IPS-NIHi7 (cell line): ENCODE data around the gene B4GALNT4.
"Not testable (repeated sequence)": the region's sequence is repeated elsewhere in the genome, so short reads cannot be mapped to it uniquely, and the experiment has no call there.

Source experiments
- DNase-seq: peaks from one replicate; pipeline ENCODE4 v3.0.0; 2012; ENCODE audit warnings: mixed read lengths; ENCODE audit errors: extremely low spot score

B4GALNT4 gene

DNA sequence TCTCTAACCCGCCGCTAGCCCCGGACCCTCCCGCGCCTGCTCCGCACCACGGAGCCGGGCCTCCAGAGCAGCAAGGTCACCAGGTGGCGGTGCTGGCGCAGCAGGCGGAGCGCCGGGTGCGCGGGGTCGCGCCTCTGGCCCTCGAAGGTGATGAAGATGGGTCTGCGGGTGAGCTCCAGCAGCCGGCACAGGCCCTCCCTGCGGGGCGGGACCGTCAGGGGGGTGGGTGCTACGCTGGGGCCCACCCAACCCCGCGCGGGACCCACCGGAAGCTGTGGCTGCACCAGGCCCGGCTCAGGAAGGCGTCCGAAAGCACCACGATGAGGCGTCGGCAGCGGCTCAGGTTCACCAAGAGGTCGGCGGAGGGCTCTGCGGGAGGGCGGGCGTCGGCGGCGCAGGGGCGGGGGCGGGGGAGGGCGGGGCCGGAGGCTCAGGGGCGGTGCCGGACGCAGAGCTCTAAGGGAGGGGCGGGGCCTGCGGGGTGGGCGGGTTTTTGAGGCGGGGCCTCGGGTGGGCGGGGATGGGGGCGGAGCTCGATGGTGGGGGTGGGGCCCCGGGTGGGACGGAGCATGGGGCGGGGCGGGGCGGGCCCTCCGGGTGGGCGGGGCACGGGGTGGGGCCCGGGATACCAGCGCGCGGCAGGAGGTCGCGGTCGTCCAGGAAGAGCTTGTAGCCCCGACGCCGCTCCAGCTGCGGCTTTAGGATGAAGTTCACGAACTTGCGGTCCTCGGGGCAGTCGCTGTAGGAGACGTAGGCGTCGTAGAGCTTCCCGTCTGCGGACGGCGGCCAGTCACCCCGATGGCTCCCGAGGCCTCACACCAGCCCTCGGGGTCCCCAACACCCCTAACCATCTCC is 37.7 kb downstream of the B4GALNT4 start:
- peak; percentile 93 for DNase-seq

DNA sequence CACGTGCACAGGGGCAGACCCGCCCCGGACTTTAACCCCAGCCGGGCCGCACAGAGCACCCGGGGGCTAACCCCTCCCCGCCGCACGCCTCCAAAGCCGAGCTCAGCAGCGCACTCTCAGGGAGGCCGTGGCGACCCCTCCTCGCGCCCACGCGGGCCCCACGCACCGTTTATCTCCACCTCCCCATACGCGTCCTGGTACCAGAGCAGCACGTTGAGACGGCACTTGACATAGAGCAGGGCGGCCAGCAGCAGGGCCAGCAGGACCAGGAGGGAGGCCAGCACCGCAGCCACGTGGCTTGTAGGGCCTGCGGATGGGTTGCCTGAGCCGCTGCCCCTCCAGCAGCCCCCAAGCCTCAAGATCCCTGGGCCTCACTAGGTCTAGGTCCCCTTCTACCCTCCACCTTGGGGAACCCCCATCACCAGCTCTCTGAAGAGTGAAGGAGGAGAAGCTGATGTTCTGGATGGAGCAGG is 38.4 kb downstream of the B4GALNT4 start:
- DNase-seq = no peak

DNA sequence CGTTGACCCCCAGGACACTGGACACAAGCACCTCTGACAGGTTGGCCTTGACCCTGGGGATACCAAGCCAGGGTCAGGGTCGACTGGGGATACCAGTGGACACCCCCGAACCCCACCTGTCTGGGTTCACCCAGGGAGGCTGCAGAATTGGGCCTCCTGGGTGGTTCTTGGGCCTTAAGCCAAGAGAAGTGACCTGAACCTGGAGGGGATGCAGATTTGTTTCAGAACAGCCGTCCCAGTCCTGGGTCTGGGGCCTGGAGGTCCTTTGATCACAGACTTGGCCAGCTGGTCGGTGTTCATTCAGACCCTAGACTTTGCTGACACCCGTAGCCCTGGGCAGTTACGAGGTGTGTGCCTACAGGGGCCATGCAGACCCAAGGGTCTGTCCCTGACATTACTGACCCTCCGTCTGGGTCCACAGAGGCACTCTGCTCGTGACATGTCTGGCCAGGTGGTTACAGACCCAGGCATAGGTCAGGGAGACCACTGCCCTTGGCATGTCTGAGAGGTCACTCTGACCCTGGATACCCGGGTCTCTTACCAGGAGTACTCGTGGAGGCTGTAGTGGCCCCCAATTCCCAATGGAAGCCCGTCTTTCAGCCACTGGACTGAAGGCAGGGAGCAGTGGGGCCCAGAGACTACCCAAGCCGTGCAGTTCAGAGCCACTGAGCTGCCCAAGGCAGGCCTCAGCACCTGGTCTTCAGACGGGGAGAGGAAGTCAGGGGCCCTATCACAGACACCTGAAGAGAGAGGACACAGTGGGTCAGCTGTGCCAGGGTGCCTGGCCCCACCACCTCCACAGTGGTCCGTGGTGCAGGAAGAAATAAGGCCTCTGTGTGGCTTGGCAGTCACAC is 39.1 kb downstream of the B4GALNT4 start:
- DNase-seq = no peak

DNA sequence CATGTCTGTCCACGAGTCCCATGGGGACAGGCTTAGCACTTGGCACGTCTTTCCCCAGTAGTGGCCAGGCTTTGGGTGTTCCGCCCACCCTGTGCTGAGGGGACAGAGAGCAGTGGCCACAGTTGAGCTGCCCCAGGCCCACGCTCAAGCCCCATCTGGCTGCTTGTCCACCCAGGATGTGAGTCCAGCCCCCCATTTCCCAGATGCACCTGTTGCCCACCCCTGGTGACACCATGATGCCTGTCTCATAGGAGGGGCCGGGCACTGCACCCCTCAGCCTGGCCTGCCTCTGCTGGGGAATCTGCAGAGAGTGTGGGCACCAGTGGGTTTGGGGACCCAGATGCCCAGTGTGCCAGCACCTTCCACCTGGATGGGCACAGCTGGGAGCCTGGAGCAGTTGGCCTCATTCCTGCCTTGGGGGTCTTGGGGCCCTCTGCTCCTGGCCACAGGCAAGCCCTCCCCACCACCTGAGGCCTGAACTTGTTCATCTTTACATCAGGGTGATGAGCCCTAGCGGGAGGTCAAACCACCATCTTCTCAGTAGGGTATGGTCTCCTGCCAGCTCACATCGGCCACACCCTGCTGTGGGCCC is 39.8 kb downstream of the B4GALNT4 start:
- DNase-seq = no peak

DNA sequence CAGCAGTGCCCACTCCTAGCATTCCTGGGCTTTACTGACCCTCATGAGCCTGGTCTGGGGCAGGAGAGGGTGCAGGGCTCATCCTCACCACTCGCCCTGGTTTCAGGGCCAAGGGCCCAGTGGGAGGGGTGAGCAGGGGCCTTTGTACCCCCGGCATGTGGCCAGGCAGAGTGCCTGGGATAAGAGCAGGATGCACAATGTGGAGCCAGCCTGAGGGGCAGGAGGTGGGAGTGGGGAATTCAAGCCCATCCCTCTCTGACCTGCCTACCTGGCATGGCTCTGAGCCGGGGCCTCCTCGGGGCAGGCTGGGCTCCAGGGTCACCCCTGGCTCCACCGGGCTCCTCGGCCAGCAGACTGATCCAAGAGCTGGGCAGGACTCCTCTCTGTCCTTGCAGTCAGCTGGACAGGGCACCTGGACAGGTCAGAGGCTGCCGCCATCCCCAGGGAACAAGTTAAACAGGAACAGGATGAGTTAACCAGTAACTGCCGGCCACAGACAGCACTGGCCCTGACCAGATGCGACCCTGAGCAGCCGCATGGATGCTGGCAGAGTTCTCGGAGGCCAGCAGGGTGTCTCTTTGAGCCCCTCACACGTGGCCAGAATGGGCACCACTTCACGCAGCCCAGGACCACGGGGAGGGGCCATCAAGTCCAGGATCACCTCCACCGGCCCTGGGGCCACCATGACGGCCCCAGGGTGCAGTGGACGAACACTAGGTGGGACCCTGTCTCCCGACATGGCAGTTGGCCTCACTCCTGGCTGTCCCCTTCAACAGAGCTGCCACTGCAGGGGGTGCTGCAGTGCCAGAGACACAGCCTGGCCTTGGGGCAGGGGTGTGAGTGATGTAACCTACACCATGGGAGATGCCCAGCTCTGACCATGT is 40.5 kb downstream of the B4GALNT4 start:
- DNase-seq = no peak

DNA sequence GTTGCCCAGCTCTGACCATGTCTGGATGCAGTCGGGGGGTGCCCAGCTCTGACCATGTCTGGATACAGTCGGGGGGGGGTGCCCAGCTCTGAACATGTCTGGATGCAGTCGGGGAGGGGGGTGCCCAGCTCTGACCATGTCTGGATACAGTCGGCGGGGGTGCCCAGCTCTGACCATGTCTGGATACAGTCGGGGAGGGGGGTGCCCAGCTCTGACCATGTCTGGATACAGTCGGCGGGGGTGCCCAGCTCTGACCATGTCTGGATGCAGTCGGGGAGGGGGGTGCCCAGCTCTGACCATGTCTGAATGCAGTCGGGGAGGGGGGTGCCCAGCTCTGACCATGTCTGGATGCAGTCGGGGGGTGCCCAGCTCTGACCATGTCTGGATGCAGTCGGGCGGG is 41.4 kb downstream of the B4GALNT4 start:
- not testable (repeated sequence) for DNase-seq

DNA sequence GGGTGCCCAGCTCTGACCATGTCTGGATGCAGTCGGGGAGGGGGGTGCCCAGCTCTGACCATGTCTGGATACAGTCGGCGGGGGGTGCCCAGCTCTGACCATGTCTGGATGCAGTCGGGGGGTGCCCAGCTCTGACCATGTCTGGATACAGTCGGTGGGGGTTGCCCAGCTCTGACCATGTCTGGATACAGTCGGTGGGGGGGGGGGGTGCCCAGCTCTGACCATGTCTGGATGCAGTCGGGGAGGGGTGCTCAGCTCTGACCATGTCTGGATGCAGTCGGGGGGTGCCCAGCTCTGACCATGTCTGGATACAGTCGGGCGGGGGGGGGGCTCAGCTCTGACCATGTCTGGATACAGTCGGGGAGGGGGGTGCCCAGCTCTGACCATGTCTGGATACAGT is 42.2 kb downstream of the B4GALNT4 start:
- not testable (repeated sequence) for DNase-seq

DNA sequence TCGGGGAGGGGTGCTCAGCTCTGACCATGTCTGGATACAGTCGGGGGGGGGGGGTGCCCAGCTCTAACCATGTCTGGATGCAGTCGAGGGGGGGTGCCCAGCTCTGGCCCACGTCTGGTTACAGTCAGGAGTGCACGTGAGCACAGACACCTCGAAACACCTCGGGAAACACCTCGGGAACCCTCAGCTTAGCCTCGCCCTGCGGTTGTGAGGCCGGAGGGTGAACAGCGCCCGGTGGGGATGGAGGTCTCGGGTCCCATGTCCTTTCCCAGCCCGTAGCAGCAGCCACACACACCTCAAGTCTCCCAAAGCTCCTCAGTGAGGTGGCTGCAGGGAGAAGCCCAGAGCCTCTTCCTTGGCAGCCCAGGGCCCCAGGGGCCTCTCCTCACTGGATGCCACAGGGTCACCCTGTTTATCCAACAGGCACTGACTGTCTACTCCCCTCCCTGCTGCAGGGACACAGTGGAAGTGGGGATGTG is 43.4 kb downstream of the B4GALNT4 start:
- no peak for DNase-seq

DNA sequence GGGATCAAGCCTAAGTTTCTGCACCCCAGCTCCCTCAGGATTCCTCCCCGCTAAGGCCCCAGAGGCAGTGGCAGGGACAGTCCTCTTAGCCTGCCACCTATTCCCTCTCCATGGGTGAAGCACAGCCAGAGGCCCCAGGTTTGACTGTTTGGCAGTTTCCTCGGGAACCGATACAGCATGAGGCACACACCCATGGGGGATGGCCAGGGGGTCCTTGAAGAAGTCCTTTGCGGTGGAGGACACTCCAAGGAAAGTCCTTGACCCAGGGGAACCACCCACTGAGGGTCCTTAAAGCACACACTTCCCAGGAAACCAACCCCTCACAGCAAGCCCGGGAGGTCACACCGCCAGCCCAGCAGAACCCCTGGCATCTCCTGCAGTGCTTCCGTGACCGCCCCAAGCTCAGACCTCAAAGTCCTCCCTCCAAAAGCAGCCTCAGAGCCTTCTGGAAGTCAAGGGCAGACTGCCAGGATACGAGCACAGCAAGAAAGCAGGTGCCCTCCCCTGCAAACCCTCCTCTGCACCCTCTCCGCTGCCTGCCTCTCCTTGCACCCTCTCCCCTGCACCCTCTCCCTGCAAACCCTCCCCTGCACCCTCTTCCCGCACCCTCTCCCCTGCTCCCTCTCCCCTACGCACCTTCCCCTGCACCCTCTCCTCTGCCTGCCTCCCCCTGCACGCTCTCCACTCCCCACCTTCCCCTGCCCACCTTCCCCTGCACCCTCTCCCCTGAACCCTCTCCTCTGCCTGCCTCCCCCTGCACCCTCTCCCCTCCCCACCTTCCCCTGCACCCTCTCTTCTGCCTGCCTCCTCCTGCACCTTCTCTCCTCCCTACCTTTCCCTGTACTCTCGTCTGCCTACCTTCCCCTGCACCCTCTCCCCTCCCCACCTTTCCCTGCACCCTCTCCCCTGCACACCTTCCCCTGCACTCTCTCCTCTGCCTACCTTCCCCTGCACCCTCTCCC is 44.1 kb downstream of the B4GALNT4 start:
- no peak for DNase-seq

DNA sequence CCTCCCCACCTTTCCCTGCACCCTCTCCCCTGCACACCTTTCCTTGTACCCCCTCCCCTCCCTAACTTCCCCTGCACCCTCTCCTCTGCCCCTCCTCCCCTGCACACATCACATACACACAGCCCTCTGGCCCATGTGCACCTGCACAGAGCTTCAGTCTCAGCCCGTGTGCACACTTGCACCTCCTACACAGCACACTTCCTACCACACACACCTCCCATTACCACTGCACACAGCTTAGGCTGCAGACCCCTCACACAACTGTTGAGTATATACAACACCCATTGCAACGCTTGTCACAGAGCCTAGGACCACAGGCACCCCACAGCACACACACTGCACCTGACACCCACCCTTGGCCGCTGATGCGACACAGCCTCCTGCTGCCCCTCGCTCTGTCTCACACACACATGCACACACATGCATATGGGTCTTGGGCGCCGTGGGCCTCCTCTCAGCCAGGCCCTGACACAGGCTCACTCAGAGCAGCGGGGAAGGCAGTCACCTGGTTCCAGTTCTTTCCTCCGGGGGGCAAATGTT is 45.1 kb downstream of the B4GALNT4 start:
- no peak for DNase-seq

DNA sequence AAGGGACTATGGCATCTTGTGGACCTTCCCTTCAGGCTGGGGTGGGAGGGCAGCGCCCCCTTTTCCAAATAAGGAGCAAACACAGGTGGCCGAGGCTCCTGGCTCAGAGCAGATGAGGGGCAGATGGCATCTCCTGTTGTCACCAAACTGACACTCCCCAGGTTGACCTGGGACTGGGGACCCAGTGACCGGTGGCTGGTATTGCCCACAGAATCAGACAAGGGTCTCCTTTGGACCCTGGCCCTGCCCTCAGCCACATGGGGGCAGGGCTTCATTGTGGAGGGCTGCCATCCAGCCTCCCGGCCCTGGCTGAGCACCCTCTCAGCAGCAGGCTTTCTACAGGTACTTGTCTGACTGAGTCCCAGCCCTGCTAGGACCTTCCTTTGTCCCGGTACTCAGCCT is 46.3 kb downstream of the B4GALNT4 start:
- no peak for DNase-seq

DNA sequence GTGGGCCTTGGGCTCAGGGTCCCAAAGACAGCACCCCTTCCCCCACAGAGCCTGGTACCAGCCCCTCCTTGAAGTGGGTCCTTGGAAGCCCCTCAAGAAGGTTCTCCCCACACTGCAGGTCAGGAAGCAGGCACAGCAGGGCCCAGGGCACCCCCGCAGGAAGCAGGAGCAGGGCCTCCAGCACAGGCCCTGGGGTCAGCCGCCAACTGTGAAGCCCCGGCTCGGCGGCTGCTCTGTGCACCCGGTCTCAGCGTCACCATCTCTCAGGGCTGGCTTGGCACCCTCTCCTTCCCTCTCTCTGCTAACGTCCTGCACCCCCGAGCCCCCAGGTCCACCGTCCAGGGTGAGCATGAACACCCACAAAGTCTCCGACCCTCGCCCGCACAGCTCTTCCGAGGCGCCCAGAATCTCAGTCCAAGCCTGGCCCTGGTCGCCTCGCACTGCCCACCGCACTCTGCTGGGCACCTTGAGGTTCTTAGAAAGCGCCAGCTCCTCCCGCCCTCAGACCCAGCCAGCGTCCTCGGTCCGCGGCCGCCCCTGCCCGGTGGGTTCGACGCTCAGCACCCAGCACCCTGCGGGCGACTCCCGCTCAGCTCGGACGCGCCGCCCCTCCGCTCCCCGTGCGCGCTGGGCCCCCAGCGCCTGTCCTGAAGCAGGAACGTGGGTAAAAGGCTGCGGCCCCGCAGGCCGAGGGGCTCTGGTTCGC is 46.9 kb downstream of the B4GALNT4 start:
- DNase-seq = no peak

DNA sequence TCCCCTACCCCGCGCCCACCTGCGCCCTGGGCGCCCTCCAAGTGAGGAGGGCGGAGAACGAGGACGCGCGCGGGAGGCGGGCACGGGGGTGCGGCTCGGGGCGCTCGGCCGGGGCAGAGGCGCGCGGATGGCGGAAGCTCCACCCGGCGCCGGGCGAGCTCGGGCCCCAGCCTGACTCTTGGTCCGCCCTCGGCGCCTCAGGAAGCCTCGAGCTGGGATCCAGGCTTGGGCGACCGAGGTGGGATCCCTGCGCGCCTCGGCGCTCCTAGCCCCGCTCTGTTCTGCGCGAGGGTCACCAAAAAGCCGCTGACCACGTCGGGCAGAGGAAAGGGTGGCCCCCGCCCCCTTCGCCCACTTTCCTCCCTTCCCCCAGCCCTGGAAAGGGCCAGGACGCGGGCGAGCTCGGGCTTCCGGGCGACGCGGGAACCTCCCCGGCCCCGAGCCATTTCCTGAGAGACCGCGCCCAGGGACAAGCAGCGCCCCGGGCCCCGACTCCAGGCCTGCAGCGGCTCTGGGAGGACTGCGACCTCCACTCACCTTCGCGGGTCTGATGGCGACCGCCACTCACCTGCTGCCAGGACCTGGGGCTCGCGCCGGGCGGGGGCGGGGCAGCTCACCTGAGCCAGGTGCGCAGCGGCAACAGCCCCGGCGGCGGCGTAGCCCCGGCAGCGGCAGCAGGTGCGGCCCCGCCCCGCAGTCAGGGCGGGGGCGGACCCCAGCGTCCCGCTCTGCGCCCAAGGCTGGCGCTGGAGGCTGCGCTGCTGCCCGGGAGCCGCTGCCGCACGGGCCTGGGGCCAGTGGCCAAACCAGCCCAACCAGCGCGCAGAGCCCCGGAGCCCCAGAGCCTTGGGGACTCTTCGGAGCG is 47.7 kb downstream of the B4GALNT4 start:
- peak; percentile 89 for DNase-seq

DNA sequence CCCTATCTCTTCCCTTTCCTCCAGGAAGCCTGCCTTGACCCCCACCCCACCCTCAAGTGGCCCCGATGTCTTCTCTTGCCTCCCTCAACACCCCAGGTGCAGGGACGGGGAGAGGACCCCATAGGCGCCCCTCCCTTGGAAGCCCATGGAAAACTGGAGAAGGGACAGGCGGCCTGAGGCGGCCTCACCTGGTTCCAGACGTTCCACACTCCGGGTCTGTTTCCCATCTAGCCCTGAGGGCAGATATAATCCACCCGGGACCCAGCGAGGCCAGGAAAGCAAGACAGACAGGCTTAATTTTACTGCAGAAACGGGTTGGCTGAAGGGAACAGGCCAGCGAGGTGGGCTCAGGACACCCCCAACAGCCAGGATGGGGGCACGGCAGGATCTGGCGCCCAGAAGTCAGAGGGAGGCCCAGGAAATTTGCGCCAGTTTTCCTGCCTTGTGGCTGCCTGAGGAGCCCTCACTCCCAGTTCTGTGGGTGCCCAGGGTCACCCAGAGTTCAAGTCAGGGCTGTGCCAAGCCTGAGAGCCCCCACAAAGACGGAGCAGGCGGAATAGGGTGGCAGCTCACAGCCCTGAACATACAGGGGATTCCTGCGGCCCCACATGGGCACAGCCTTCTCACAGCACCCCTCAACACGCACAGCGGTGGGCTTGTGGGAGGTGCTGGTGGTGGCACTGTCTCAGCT is 48.5 kb downstream of the B4GALNT4 start:
- no peak for DNase-seq

DNA sequence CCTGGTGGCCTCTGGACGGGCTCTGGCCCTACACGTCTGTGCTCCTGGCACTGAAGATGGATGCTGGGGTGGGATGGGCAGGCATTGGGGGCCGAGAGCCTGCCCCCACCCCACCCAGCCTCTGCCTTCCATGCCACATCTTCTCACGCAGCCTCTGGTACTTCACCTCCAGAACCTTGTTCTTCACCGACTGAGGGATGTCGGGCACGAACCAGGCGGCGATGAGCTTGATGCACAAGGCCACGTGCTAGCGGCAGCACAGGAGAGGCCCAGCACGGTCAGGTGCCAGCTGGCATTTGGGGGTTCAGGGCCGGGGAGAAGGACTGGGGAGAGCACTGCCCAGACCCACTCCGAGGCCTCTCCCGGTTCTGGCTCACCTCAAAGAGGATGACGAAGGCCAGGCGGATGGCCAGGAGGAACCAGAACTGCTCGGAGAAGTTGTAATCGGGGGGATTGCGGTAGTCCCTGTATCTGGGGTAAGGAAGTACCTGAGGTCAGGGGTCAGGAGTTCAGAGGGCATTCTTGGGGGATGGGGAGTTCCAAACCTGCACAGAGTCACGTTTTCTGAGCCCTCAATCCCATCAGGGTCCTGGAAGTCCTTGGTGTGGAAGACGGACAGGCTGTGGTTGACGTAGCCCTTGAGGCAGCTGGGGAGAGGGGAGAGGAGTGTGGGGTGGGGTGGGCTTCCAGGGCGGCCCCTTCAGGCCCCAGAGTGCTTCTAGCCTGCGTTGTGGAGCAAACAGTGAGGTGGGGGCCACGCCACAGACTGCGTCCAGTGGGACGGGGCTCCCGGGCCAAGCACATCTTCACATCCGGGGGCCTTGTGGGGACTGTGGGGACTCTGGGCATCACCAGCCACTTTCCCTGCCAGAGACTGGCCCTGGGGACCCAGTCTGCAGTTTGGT is 49.3 kb downstream of the B4GALNT4 start:
- no peak for DNase-seq

DNA sequence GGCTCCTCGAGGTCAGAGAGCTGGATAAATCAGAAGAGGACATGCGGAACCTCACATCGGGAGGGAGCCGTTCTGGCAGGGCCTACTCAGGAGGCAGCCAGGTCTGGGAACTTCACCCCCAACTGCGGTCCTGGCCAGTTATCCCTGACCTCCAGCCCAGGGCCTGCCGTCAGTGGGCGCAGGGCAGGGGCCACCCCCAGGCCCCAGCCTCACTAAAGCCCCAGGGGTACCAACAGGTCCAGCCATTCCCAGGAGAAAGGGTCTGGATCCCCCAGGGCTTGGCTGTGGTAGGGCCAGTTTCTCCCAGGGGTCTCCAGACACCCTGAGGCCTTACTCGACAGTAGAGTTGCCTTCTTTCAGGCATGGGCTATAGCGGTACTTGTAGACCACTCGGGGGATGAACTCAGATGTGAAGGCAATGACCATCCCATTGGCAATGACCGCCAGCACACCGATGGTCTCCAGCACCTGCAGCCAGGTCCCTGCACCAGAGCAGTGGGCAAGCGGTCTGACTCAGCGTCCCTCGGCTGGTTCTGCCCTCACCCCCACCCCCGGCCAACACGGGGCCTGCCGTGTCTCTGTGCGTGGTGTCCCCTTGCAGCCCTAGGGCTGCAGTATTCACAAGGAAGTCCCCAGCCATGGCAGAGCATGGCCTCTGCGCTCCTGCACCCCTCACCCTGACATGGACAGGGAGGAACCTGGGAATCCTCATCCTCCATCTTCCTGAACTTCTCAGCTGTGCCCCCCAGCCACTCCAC is 50.1 kb downstream of the B4GALNT4 start:
- DNase-seq = no peak
